Measurements from ENCODE around the gene CNR1. TPM values are rescaled to one million over a fixed set of nuclear protein-coding genes. Genes with fewer than 3 reads are reported as not detected.

Gene CNR1
- total RNA-seq, 1 experiment from 2014 or later, result not detected

DNA sequence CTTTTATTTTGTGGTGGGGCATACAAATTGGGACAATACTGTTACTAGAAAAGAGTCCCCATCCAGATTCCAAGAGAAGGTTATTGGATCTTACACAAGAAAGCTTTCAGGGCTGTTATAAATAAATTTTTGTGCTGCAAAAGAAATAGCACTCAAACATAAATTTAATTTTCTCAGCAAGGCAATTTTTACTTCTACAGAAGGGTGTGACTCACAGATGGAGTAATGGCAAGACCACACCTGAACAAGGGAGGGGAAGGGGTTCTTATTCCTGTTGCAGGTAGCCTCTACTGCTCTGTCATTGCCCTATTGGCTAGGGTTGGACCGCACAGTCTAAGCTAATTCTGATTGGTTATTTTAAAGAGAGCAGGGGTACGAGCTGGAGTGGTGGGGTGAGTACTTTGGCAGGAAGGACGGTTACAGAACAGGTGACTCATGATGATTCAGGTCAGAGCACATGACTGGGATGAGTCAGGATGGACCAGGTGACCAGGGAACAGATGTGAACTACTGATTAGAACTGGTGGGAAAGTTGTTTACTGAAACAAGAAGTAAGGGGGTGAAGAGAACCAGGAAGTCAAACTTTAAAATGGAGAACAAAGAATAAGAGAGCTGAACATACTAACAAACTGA lies 41.1 kb downstream of the CNR1 start:
- ChIA-PET RAD21 (ENCODE audit: low non-redundant PET in 1 of 2, low total read pairs in 2 of 2, uncharacterized antibody in 2 of 2, unreplicated experiment in 2 of 2) (no interaction called here), POLR2A (no interaction called here), CTCF (no interaction called here)
- Histone ChIP-seq H3K9ac (ENCODE audit: low read length) (no peak overlapping the region), H3K79me2 (ENCODE audit: insufficient read depth, low read length) (no peaks in the 10 kb centered on the region), H3K4me3 (replicated peaks in 1 of 2; ENCODE audit: low read depth in 1 of 2, low read length in 2 of 2) (no peak overlapping the region), H2AFZ (ENCODE audit: low read depth, low read length, poor library complexity, severe bottlenecking) (no peak overlapping the region), H3K36me3 (ENCODE audit: control insufficient read depth in 1 of 2, insufficient read depth in 2 of 2, low read length in 2 of 2) (no peaks in the 10 kb centered on the region), H3K9me2 (ENCODE audit: insufficient read depth) (0 out of 2 replicates have a peak, but pooled peaks cover 3% of the 10 kb centered on the region), H4K20me1 (ENCODE audit: insufficient read depth) (no peaks in the 10 kb centered on the region), H3K27me3 (ENCODE audit: insufficient read depth, low read length) (0 out of 2 replicates have a peak, but pooled peaks cover 3% of the 10 kb centered on the region), H3K27ac (ENCODE audit: low read depth, low read length) (no peak overlapping the region), H3K9me3 (ENCODE audit: control insufficient read depth in 1 of 2, insufficient read depth in 1 of 2, low read depth in 1 of 2, low read length in 2 of 2) (peaks cover 0 to 3% of the 10 kb centered on the region in 2 experiments; a peak in 1 of 4 replicates), H3K4me1 (ENCODE audit: control insufficient read depth in 1 of 2, insufficient read depth in 2 of 2, low read length in 2 of 2) (no peaks in the 10 kb centered on the region), H3K4me2 (ENCODE audit: low read length) (no peak overlapping the region)
- TF ChIP-seq JUND (IDR thresholded peaks at IDR 0.05) (peak; percentile 22; the same call in 1 of the 2 replicates), POLR2AphosphoS5 (IDR thresholded peaks at IDR 0.05; ENCODE audit: low read depth, low read length) (no peak), FOSL1 (IDR thresholded peaks at IDR 0.05; ENCODE audit: low read depth) (peak; percentile 49), ZFX (IDR thresholded peaks at IDR 0.05) (no peak)
- no peak for DNase-seq (ENCODE audit: low read depth, low spot score)
- no peak for ATAC-seq
- BruUV-seq (replicated peaks), result no TSS peak
- intact Hi-C loops (cut with micrococcal nuclease), result no loop called here

DNA sequence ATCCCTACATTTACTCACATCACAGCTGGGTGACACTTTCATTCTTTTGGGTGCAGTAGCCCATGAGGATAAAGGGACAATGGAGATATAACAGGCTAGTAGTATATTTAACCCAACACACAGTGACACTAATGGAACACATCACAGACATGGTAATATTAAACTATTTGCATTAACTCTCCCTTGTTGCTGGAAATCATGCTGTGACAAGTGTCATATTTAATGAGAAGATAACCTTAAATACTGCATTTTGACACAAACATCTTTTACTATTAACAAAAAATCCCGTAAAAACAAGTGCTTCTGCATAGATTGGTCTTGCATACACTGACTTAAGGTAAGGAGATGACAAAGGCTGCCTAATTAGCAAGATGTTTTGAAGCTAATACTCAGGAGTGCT lies 45.5 kb downstream of the CNR1 start:
- ChIA-PET CTCF (no interaction called here), RAD21 (ENCODE audit: low non-redundant PET in 1 of 2, low total read pairs in 2 of 2, uncharacterized antibody in 2 of 2, unreplicated experiment in 2 of 2) (no interaction called here), POLR2A (no interaction called here)
- Histone ChIP-seq H3K4me1 (ENCODE audit: control insufficient read depth in 1 of 2, insufficient read depth in 2 of 2, low read length in 2 of 2) (no peaks in the 10 kb centered on the region), H3K4me3 (replicated peaks in 1 of 2; ENCODE audit: low read depth in 1 of 2, low read length in 2 of 2) (no peak overlapping the region), H3K9me3 (ENCODE audit: control insufficient read depth in 1 of 2, insufficient read depth in 1 of 2, low read depth in 1 of 2, low read length in 2 of 2) (peaks cover 0 to 3% of the 10 kb centered on the region in 2 experiments; a peak in 1 of 4 replicates), H3K27ac (ENCODE audit: low read depth, low read length) (no peak overlapping the region), H3K79me2 (ENCODE audit: insufficient read depth, low read length) (no peaks in the 10 kb centered on the region), H2AFZ (ENCODE audit: low read depth, low read length, poor library complexity, severe bottlenecking) (no peak overlapping the region), H3K36me3 (ENCODE audit: control insufficient read depth in 1 of 2, insufficient read depth in 2 of 2, low read length in 2 of 2) (no peaks in the 10 kb centered on the region), H3K9ac (ENCODE audit: low read length) (no peak overlapping the region), H3K27me3 (ENCODE audit: insufficient read depth, low read length) (peaks cover 24% of the 10 kb centered on the region), H3K9me2 (ENCODE audit: insufficient read depth) (0 out of 2 replicates have a peak, but pooled peaks cover 3% of the 10 kb centered on the region), H4K20me1 (ENCODE audit: insufficient read depth) (no peaks in the 10 kb centered on the region), H3K4me2 (ENCODE audit: low read length) (no peak overlapping the region)
- intact Hi-C loops (cut with micrococcal nuclease), result no loop called here
- no TSS peak for BruUV-seq (replicated peaks)
- DNase-seq (ENCODE audit: low read depth, low spot score) (no peak), ATAC-seq (no peak)
- TF ChIP-seq FOSL1 (IDR thresholded peaks at IDR 0.05; ENCODE audit: low read depth) (no peak), YY1 (IDR thresholded peaks at IDR 0.05; ENCODE audit: extremely low read depth, insufficient replicate concordance, low read depth, low read length) (no peak)

Measured in HCT116 (cell line).